Measurements from ENCODE around the gene GNAL. TPM values are rescaled to one million over a fixed set of nuclear protein-coding genes. Genes with fewer than 3 reads are reported as not detected.
A peak's percentile ranks its signal among the peaks of the same experiment; 100 is the strongest.

Gene GNAL
- total RNA-seq, 1 donor from 2014 or later: 12.0 TPM

DNA sequence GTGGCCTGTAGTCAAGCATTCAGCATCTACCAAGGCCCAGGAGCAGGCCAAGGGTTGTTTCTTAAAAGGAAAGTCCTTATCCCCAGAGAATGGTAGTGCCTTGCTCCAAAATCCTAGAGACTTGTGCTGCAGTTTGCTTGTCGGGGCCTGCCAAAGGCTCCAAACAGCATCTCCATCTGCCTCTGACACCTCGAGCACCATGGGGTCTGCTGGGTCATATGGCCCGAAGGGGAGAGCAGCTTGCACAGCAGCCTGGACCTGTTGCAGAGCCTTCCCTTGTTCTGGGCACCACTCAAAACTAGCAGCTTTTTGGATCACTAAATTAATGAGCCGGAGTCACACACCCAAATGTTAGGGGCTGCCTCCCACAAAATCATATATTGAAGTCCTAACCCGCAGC lies 35.7 kb downstream of the GNAL start:
- H3K36me3 Mint-ChIP-seq: peaks cover 2% of the 10 kb centered on the region
- peaks cover 5% of the 10 kb centered on the region for H3K27me3 Mint-ChIP-seq (ENCODE audit: low read depth)
- no peak overlapping the region for H3K4me3 Mint-ChIP-seq
- H3K27ac Mint-ChIP-seq: no peak overlapping the region
- DNase-seq (ENCODE audit: low spot score in 2 of 2, unreplicated experiment in 2 of 2): no peak
- TF ChIP-seq, protein P1, sequence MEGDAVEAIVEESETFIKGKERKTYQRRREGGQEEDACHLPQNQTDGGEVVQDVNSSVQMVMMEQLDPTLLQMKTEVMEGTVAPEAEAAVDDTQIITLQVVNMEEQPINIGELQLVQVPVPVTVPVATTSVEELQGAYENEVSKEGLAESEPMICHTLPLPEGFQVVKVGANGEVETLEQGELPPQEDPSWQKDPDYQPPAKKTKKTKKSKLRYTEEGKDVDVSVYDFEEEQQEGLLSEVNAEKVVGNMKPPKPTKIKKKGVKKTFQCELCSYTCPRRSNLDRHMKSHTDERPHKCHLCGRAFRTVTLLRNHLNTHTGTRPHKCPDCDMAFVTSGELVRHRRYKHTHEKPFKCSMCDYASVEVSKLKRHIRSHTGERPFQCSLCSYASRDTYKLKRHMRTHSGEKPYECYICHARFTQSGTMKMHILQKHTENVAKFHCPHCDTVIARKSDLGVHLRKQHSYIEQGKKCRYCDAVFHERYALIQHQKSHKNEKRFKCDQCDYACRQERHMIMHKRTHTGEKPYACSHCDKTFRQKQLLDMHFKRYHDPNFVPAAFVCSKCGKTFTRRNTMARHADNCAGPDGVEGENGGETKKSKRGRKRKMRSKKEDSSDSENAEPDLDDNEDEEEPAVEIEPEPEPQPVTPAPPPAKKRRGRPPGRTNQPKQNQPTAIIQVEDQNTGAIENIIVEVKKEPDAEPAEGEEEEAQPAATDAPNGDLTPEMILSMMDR (IDR thresholded peaks at IDR 0.05; ENCODE audit: unreplicated experiment): no peak
- H3K4me1 Mint-ChIP-seq: peaks cover 5% of the 10 kb centered on the region
- H3K9me3 Mint-ChIP-seq: peaks cover 4% of the 10 kb centered on the region

DNA sequence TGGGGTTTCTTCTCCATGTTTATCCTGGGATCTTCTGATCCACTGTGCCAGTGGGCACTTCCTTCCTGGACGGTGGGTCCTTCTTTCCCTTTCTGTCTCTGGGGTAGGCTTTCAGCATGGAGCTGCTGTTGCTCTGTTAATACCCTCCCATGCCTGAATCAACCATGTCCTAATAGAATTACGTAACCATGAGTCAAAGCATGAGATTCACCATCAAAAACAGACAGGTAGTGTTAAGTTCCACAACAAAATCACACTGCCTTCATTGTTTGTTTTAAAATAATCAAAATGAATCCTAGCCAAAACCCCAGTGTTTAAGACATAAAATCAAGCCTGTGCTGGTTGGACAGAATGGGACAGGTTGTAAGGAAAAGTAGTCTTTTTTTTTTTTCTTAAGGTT lies 37.5 kb downstream of the GNAL start:
- Mint-ChIP-seq H3K9me3 (peaks cover 4% of the 10 kb centered on the region), H3K4me1 (no peaks in the 10 kb centered on the region), H3K36me3 (peaks cover 2% of the 10 kb centered on the region), H3K4me3 (no peak overlapping the region), H3K27me3 (ENCODE audit: low read depth) (peaks cover 8% of the 10 kb centered on the region), H3K27ac (no peak overlapping the region)
- DNase-seq (ENCODE audit: low spot score in 2 of 2, unreplicated experiment in 2 of 2): no peak
- TF ChIP-seq, protein P1 (IDR thresholded peaks at IDR 0.05; ENCODE audit: unreplicated experiment): no peak

DNA sequence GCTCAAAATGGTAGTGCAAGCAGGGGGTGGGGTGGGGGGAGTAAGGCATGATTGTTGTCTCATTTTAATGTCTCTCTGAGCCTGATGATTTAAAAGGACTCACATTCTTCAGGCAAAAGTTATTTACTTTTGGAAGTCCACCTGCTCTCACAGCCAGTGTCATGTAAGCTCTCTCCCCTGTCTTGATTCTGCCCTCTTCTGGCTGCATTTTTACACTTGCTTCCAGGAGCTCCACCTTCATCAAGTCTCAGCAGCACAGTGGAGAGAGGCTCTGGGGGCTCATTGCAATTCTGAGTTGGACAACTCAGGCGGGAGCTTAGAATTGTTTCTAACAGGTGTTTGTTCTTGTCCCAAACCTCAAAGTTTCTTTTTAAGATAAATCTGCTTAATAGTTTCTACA lies 39.2 kb downstream of the GNAL start:
- peaks cover 2% of the 10 kb centered on the region for H3K36me3 Mint-ChIP-seq
- TF ChIP-seq, protein P1 (IDR thresholded peaks at IDR 0.05; ENCODE audit: unreplicated experiment): no peak
- no peaks in the 10 kb centered on the region for H3K4me1 Mint-ChIP-seq
- peaks cover 4% of the 10 kb centered on the region for H3K9me3 Mint-ChIP-seq
- H3K27me3 Mint-ChIP-seq (ENCODE audit: low read depth): peaks cover 16% of the 10 kb centered on the region
- H3K27ac Mint-ChIP-seq: no peak overlapping the region
- no peak for DNase-seq (ENCODE audit: low spot score in 2 of 2, unreplicated experiment in 2 of 2)
- H3K4me3 Mint-ChIP-seq: no peak overlapping the region

DNA sequence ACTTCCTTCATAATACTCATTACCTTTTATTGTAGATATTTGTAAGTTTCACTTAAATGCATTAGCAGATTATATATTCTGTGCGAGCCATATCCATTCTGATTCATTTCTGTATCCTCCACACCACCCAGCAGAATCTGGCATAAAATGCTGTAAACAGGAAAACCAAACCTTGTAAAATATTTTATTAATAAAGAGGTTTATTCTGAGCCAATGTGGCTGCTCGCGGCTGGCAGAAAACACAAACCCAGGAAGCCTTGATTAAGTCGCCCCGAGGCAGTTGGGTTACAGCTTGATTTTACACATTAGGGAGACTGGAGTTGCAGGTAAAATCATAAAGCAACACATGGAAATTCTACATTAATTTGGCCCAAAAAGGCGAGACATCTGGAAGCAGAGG lies 40.5 kb downstream of the GNAL start:
- Mint-ChIP-seq H3K36me3 (peaks cover 2% of the 10 kb centered on the region), H3K27ac (no peak overlapping the region), H3K4me3 (no peak overlapping the region), H3K27me3 (ENCODE audit: low read depth) (peaks cover 23% of the 10 kb centered on the region), H3K4me1 (no peaks in the 10 kb centered on the region), H3K9me3 (peaks cover 4% of the 10 kb centered on the region)
- TF ChIP-seq, protein P1 (IDR thresholded peaks at IDR 0.05; ENCODE audit: unreplicated experiment): no peak
- DNase-seq (ENCODE audit: low spot score in 2 of 2, unreplicated experiment in 2 of 2): no peak

DNA sequence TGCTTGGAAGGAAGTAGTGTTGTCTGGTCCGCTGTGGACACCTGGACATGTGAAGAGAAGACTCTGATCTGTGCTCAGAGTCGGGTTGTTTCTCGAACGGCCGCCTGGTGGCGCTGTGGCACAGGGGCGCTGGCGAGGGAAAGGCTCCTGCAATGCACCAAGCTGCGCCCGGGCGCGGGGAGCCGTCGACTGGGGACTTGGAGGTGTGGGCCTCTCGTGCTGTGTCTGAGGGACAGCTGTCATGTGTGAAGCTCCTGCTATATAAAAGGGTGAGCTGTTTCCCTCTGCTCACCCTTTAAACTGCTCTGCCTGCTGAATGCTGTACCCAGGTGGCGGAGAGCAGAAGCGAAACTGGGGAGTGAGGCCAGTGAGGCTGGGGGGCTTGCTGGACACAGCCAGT lies 44.0 kb downstream of the GNAL start:
- Mint-ChIP-seq H3K4me3 (peak overlapping the region; percentile 16), H3K27me3 (ENCODE audit: low read depth) (peaks cover 25% of the 10 kb centered on the region), H3K27ac (no peak overlapping the region), H3K36me3 (no peaks in the 10 kb centered on the region), H3K9me3 (no peaks in the 10 kb centered on the region), H3K4me1 (no peaks in the 10 kb centered on the region)
- TF ChIP-seq, protein P1 (IDR thresholded peaks at IDR 0.05; ENCODE audit: unreplicated experiment): peak; percentile 96
- peak; percentile 68 to 89 for DNase-seq (ENCODE audit: low spot score in 2 of 2, unreplicated experiment in 2 of 2)

DNA sequence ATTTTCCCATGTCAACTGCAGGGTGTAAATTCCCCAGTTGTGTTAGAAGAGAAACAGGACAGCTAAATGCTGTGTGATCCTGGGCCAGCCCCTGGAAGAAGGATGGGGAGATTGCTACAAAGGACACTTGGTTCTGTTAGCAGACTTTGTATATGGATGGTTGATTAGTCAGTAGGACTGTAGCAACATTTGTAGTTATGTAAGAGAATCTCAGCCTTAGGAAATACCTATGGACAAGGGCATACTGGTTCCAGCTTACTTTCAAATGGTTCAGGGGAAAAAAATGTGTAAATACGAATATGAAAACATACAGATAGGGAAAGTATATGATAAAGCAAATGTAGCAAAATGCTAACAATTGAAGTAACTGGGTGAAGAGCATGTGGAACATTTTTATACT lies 47.6 kb downstream of the GNAL start:
- TF ChIP-seq, protein P1 (IDR thresholded peaks at IDR 0.05; ENCODE audit: unreplicated experiment): no peak
- no peaks in the 10 kb centered on the region for H3K36me3 Mint-ChIP-seq
- no peak overlapping the region for H3K4me3 Mint-ChIP-seq
- no peak overlapping the region for H3K27ac Mint-ChIP-seq
- DNase-seq (ENCODE audit: low spot score in 2 of 2, unreplicated experiment in 2 of 2): no peak
- no peaks in the 10 kb centered on the region for H3K9me3 Mint-ChIP-seq
- no peaks in the 10 kb centered on the region for H3K4me1 Mint-ChIP-seq
- H3K27me3 Mint-ChIP-seq (ENCODE audit: low read depth): peaks cover 16% of the 10 kb centered on the region

All from mesothelial cell of epicardium (in vitro differentiated cells).